Neuronal stem cell (in vitro differentiated cells): ENCODE measurements around the gene ISCU.

Experiments used
- DNase-seq: peaks from one replicate; pipeline ENCODE4 v3.0.0-alpha.2; 2013; ENCODE audit warnings: low spot score
- H2AFZ ChIP-seq: one replicate; pipeline ENCODE4 v1.6.1; 2013; ENCODE audit warnings: mild to moderate bottlenecking, low read length, inconsistent platforms
- H2AK5ac ChIP-seq: 2 replicates; pipeline ENCODE4 v1.6.1; 2013; ENCODE audit warnings: low read depth, mild to moderate bottlenecking, inconsistent platforms, low read length, moderate library complexity, mixed read lengths
- H2BK120ac ChIP-seq: 2 replicates; pipeline ENCODE4 v1.6.1; 2013; ENCODE audit warnings: low read depth, mild to moderate bottlenecking, inconsistent platforms, low read length, moderate library complexity, mixed read lengths
- H2BK12ac ChIP-seq: one replicate; pipeline ENCODE4 v1.6.1; 2013; ENCODE audit warnings: low read length, inconsistent platforms
- H2BK15ac ChIP-seq: 2 replicates; pipeline ENCODE4 v1.6.1; 2013; ENCODE audit warnings: mild to moderate bottlenecking, low read length, inconsistent platforms, mixed read lengths
- H2BK5ac ChIP-seq: one replicate; pipeline ENCODE4 v1.6.1; 2013; ENCODE audit warnings: inconsistent platforms, mild to moderate bottlenecking, low read length, moderate library complexity
- H3K14ac ChIP-seq: one replicate; pipeline ENCODE4 v1.6.1; 2013; ENCODE audit warnings: low read length, inconsistent platforms
- H3K18ac ChIP-seq: 2 replicates; pipeline ENCODE4 v1.6.1; 2013; ENCODE audit warnings: low read length, inconsistent platforms
- H3K23ac ChIP-seq: 2 replicates; pipeline ENCODE4 v1.6.1; 2013; ENCODE audit warnings: low read depth, mild to moderate bottlenecking, mixed read lengths, low read length, inconsistent platforms; ENCODE audit not compliant: poor library complexity
- H3K27ac ChIP-seq: replicated peaks from 3 replicates; pipeline ENCODE4 v1.5.1; 2013; ENCODE audit warnings: low read length, inconsistent platforms
- H3K27me3 ChIP-seq, 3 experiments: 2 replicates each; pipeline ENCODE4 v1.6.1; 2013; ENCODE audit warnings: low read length in 3 of 3, mild to moderate bottlenecking in 2 of 3, inconsistent platforms in 1 of 3, low read depth in 1 of 3, mixed read lengths in 1 of 3, moderate library complexity in 1 of 3; ENCODE audit not compliant: control insufficient read depth in 3 of 3, insufficient read depth in 3 of 3
- H3K36me3 ChIP-seq, 2 donors: replicated peaks in 1 of 2; 2 replicates each; pipeline ENCODE4 v1.6.1; 2013; ENCODE audit warnings: low read length in 2 of 2; ENCODE audit not compliant: control insufficient read depth in 2 of 2, insufficient read depth in 2 of 2
- H3K4ac ChIP-seq: 2 replicates; pipeline ENCODE4 v1.6.1; 2013; ENCODE audit warnings: inconsistent platforms, mild to moderate bottlenecking, low read length, moderate library complexity
- H3K4me1 ChIP-seq, 2 donors: 1 replicate in 1 of 2; 2 replicates in 1 of 2; pipeline ENCODE4 v1.6.1; 2013; ENCODE audit warnings: low read length in 2 of 2, low read depth in 1 of 2; ENCODE audit not compliant: control insufficient read depth in 2 of 2, insufficient read depth in 1 of 2
- H3K4me2 ChIP-seq: one replicate; pipeline ENCODE4 v1.6.1; 2013; ENCODE audit warnings: mild to moderate bottlenecking, low read length, inconsistent platforms; ENCODE audit not compliant: insufficient read depth, poor library complexity, severe bottlenecking
- H3K4me3 ChIP-seq, 2 donors: 2 replicates each; pipeline ENCODE4 v1.5.1; 2013; ENCODE audit warnings: low read length in 2 of 2, mild to moderate bottlenecking in 2 of 2, inconsistent platforms in 1 of 2, moderate library complexity in 1 of 2
- H3K79me1 ChIP-seq: one replicate; pipeline ENCODE4 v1.6.1; 2013; ENCODE audit warnings: low read depth, mild to moderate bottlenecking, inconsistent platforms, low read length, moderate library complexity
- H3K9ac ChIP-seq: one replicate; pipeline ENCODE4 v1.6.1; 2013; ENCODE audit warnings: mild to moderate bottlenecking, low read depth, low read length, inconsistent platforms; ENCODE audit not compliant: poor library complexity
- H3K9me3 ChIP-seq, 2 donors: replicated peaks in 1 of 2; 2 replicates each; pipeline versions ENCODE3 to v1.6.1; 2013; ENCODE audit warnings: low read length in 2 of 2, mild to moderate bottlenecking in 2 of 2, inconsistent platforms in 1 of 2, low read depth in 1 of 2, mixed read lengths in 1 of 2, moderate library complexity in 1 of 2; ENCODE audit not compliant: control insufficient read depth in 2 of 2, insufficient read depth in 1 of 2
- H4K8ac ChIP-seq: one replicate; pipeline ENCODE4 v1.6.1; 2013; ENCODE audit warnings: low read depth, mild to moderate bottlenecking, inconsistent platforms, low read length, moderate library complexity
- H4K91ac ChIP-seq: one replicate; pipeline ENCODE4 v1.6.1; 2013; ENCODE audit warnings: low read length, low read depth, mild to moderate bottlenecking, inconsistent platforms; ENCODE audit not compliant: poor library complexity
- WGBS, 2 donors: extraction: QIAGEN DNeasy Blood & Tissue Kit; methylation state at CpG; one replicate each; pipeline ENCODE4 v1.1.7; 2013; ENCODE audit warnings: missing lambda C conversion rate in 2 of 2, mixed read lengths in 1 of 2; ENCODE audit not compliant: insufficient read length in 2 of 2, insufficient replicate concordance in 1 of 2; ENCODE audit errors: extremely low coverage in 2 of 2; 5-methylcytosine and 5-hydroxymethylcytosine counted together

ISCU gene

GRCh38 chr12:108585864-108586263 is 23.5 kb downstream of the ISCU start:
- Histone ChIP-seq H4K8ac (no peak overlapping the region), H3K4ac (no peak overlapping the region), H3K27me3 (peaks cover 0 to 12% (median 0%) of the 10 kb centered on the region in 3 experiments), H3K9ac (no peak overlapping the region), H2BK5ac (no peak overlapping the region), H3K4me2 (no peak overlapping the region), H3K14ac (no peak overlapping the region), H3K36me3 (no peaks in the 10 kb centered on the region), H3K18ac (no peak overlapping the region), H3K79me1 (no peaks in the 10 kb centered on the region), H3K23ac (no peak overlapping the region), H2BK120ac (no peak overlapping the region), H2AK5ac (no peak overlapping the region), H2BK12ac (no peak overlapping the region), H2AFZ (no peak overlapping the region), H4K91ac (no peak overlapping the region), H3K27ac (no peak overlapping the region), H3K4me3 (no peak overlapping the region), H3K9me3 (no peaks in the 10 kb centered on the region), H3K4me1 (peaks cover 11 to 14% of the 10 kb centered on the region in 2 donors), H2BK15ac (no peak overlapping the region)
- WGBS, 2 donors = no CpG with 5 or more reads among the region's 4 CpGs
- DNase-seq = no peak

- Histone ChIP-seq H2AFZ (no peak overlapping the region), H3K27me3 (peaks cover 0 to 12% (median 0%) of the 10 kb centered on the region in 3 experiments), H3K9me3 (no peaks in the 10 kb centered on the region), H3K4me2 (no peak overlapping the region), H2BK120ac (no peak overlapping the region), H3K14ac (no peak overlapping the region), H2BK12ac (no peak overlapping the region), H3K36me3 (no peaks in the 10 kb centered on the region), H4K8ac (no peak overlapping the region), H3K79me1 (no peaks in the 10 kb centered on the region), H4K91ac (no peak overlapping the region), H3K9ac (no peak overlapping the region), H3K23ac (no peak overlapping the region), H3K4ac (no peak overlapping the region), H3K4me1 (peaks cover 12 to 14% of the 10 kb centered on the region in 2 donors), H3K18ac (no peak overlapping the region), H3K27ac (no peak overlapping the region), H2AK5ac (no peak overlapping the region), H2BK5ac (no peak overlapping the region), H2BK15ac (no peak overlapping the region), H3K4me3 (no peak overlapping the region)
- no CpG with 5 or more reads among the region's 11 CpGs for WGBS, 2 donors
- DNase-seq = no peak
These were observed 23.9 kb downstream of the ISCU start for GRCh38 chr12:108586306-108586705.

- Histone ChIP-seq H3K23ac (no peak overlapping the region), H3K14ac (no peak overlapping the region), H4K8ac (no peak overlapping the region), H3K27me3 (peaks cover 0 to 6% (median 0%) of the 10 kb centered on the region in 3 experiments), H2BK120ac (no peak overlapping the region), H3K4me2 (no peak overlapping the region), H2BK12ac (no peak overlapping the region), H2BK5ac (no peak overlapping the region), H3K27ac (no peak overlapping the region), H3K79me1 (no peaks in the 10 kb centered on the region), H4K91ac (no peak overlapping the region), H2AK5ac (peak overlapping the region; percentile 58), H2BK15ac (no peak overlapping the region), H3K18ac (peak overlapping the region; percentile 65), H3K9me3 (no peaks in the 10 kb centered on the region), H3K4ac (no peak overlapping the region), H3K9ac (no peak overlapping the region), H3K4me1 (peaks cover 12 to 14% of the 10 kb centered on the region in 2 donors), H3K36me3 (no peaks in the 10 kb centered on the region), H2AFZ (no peak overlapping the region), H3K4me3 (no peak overlapping the region)
- DNase-seq = no peak
- no CpG with 5 or more reads among the region's 4 CpGs for WGBS, 2 donors
These were observed 25.4 kb downstream of the ISCU start for GRCh38 chr12:108587826-108588225.

- WGBS, 2 donors = no CpG with 5 or more reads among the region's 15 CpGs
- H3K14ac ChIP-seq = peak overlapping the region; percentile 39
- H3K9ac ChIP-seq = peak overlapping the region; percentile 79
- no peak overlapping the region for H3K4me2 ChIP-seq
- H3K4ac ChIP-seq = peak overlapping the region; percentile 7
- H2BK5ac ChIP-seq = no peak overlapping the region
- no peaks in the 10 kb centered on the region for H3K36me3 ChIP-seq
- H3K4me1 ChIP-seq = peaks cover 12 to 16% of the 10 kb centered on the region in 2 donors
- peak overlapping the region; percentile 70 for H4K8ac ChIP-seq
- H2AFZ ChIP-seq = peak overlapping the region; percentile 82
- H3K27ac ChIP-seq = no peak overlapping the region
- H4K91ac ChIP-seq = peak overlapping the region; percentile 10
- no peak for DNase-seq
- peak overlapping the region; percentile 69 for H2BK15ac ChIP-seq
- peak overlapping the region; percentile 86 for H2BK12ac ChIP-seq
- H2AK5ac ChIP-seq = peak overlapping the region; percentile 56
- peak overlapping the region; percentile 95 for H3K18ac ChIP-seq
- H2BK120ac ChIP-seq = peak overlapping the region; percentile 17
- no peaks in the 10 kb centered on the region for H3K9me3 ChIP-seq
- peak overlapping the region; percentile 25 for H3K23ac ChIP-seq
- H3K79me1 ChIP-seq = no peaks in the 10 kb centered on the region
- H3K4me3 ChIP-seq = peak overlapping the region in 1 of 2 donors; percentile 66
- peaks cover 0 to 6% (median 0%) of the 10 kb centered on the region in 3 experiments for H3K27me3 ChIP-seq
These were observed 26.8 kb downstream of the ISCU start for GRCh38 chr12:108589028-108589839.
